HepG2 (cell line): ENCODE data around the gene ELFN1. TPM values are rescaled to one million over a fixed set of nuclear protein-coding genes. Genes with fewer than 3 reads are reported as not detected.

Experiments
- ATAC-seq: fragments of 200-7000 bp; cut with Tn5 transposase; 3 replicates; pipeline ENCODE4 v1.9.1; 2020; ENCODE audit warnings: mild to moderate bottlenecking, moderate library complexity
- BruUV-seq: library from RNA; stranded (reverse); fragments of 400-500 nt; replicated peaks from 2 replicates; lab custom pipeline; 2021; lab: Mats Ljungman, UMichigan
- CTCF ChIA-PET: fragments of 300-600 bp; formaldehyde crosslinking; extraction: SDS; loops from one replicate; lab custom pipeline; 2021; ENCODE audit warnings: low total read pairs, inconsistent platforms, low intra/inter-chr PET ratio; lab: Yijun Ruan, JAX
- POLR2A ChIA-PET: fragments of 350-600 bp; sonication (Branson Sonifier 250); formaldehyde crosslinking; loops from one replicate; lab custom pipeline; 2020; ENCODE audit warnings: antibody characterized with exemption, inconsistent platforms; lab: Yijun Ruan, JAX
- DNase-seq: peaks from one replicate; pipeline ENCODE4 v3.0.0-alpha.2; 2015; ENCODE audit warnings: low spot score
- FAIRE-seq: peaks from 3 replicates; lab custom pipeline; 2011; peaks lifted over from hg19 to GRCh38; lab: Jason Lieb, UNC
- H2AFZ ChIP-seq: one replicate; pipeline ENCODE4 v1.6.1; 2011; ENCODE audit warnings: low read length, inconsistent platforms
- H3K27ac ChIP-seq: fragments of 300-600 bp; 3 replicates; pipeline ENCODE4 v1.8.0; 2011; ENCODE audit warnings: mixed run types, mild to moderate bottlenecking, mixed read lengths, low read length, inconsistent platforms; ENCODE audit not compliant: insufficient read depth; ENCODE audit errors: extremely low read length
- H3K27me3 ChIP-seq, 2 experiments: fragments of 200-600 bp in 1 of 2; 2 replicates in 1 of 2; 3 replicates in 1 of 2; pipeline versions ENCODE4 v1.6.0 to v1.8.0; 2011; ENCODE audit warnings: low read length in 2 of 2, mild to moderate bottlenecking in 2 of 2, moderate library complexity in 2 of 2, inconsistent platforms in 1 of 2; ENCODE audit not compliant: insufficient read depth in 2 of 2, control insufficient read depth in 1 of 2
- H3K36me3 ChIP-seq, 2 experiments: fragments of 200-600 bp in 1 of 2; replicated peaks in 1 of 2; 2 replicates in 1 of 2; 3 replicates in 1 of 2; pipeline versions ENCODE4 v1.5.1 to v1.8.0; 2011; ENCODE audit warnings: low read length in 2 of 2, inconsistent platforms in 1 of 2; ENCODE audit not compliant: insufficient read depth in 2 of 2, control insufficient read depth in 1 of 2
- H3K4me1 ChIP-seq: 2 replicates; pipeline ENCODE4 v1.5.1; 2012; ENCODE audit warnings: low read length, inconsistent platforms; ENCODE audit not compliant: insufficient read depth
- H3K4me2 ChIP-seq: 2 replicates; pipeline ENCODE4 v1.6.0; 2011; ENCODE audit warnings: low read depth, low read length, inconsistent platforms
- H3K4me3 ChIP-seq, 3 experiments: fragments of 200-600 bp in 1 of 3; sonication (generic), shearing (Covaris generic) in 1 of 3; replicated peaks in 1 of 3; 2 replicates each; pipeline ENCODE4 v1.5.1; 2011 to 2016; ENCODE audit warnings: low read length in 3 of 3, inconsistent platforms in 2 of 3, low read depth in 2 of 3, mild to moderate bottlenecking in 2 of 3, control low read depth in 1 of 3, mixed read lengths in 1 of 3; ENCODE audit not compliant: insufficient read depth in 1 of 3
- H3K79me2 ChIP-seq: one replicate; pipeline ENCODE4 v1.6.1; 2011; ENCODE audit warnings: low read length, inconsistent platforms; ENCODE audit not compliant: insufficient read depth
- H3K9ac ChIP-seq: 2 replicates; pipeline ENCODE4 v1.6.0; 2011; ENCODE audit warnings: mild to moderate bottlenecking, low read depth, low read length, inconsistent platforms; ENCODE audit not compliant: insufficient read depth
- H3K9me3 ChIP-seq: 2 replicates; pipeline ENCODE4 v1.5.1; 2012; ENCODE audit warnings: mild to moderate bottlenecking, low read length
- H4K20me1 ChIP-seq: 2 replicates; pipeline ENCODE4 v1.6.0; 2011; ENCODE audit warnings: inconsistent platforms, mild to moderate bottlenecking, low read length, moderate library complexity; ENCODE audit not compliant: insufficient read depth
- ATM ChIP-seq: fragments of 450-650 bp; IDR thresholded peaks from 2 replicates; pipeline ENCODE4 v1.7.1; 2017; ENCODE audit warnings: mild to moderate bottlenecking, borderline replicate concordance
- BCL6 ChIP-seq: IDR thresholded peaks from 2 replicates; pipeline ENCODE4 v1.6.1; 2016; ENCODE audit warnings: missing genetic modification reagents, missing compliant biosample characterization
- HMG20A ChIP-seq: IDR thresholded peaks from 2 replicates; pipeline ENCODE4 v1.6.1; 2016; ENCODE audit warnings: borderline replicate concordance
- HNRNPLL ChIP-seq: fragments of 200-400 bp; formaldehyde crosslinking; IDR thresholded peaks from 2 replicates; pipeline ENCODE4 v1.6.1; 2017; ENCODE audit warnings: mild to moderate bottlenecking, low read depth, low read length; ENCODE audit not compliant: poor library complexity, severe bottlenecking
- KDM6A ChIP-seq: IDR thresholded peaks from 2 replicates; pipeline ENCODE4 v1.6.1; 2016; ENCODE audit warnings: low read depth
- MED8 ChIP-seq: sonication (generic); formaldehyde crosslinking; IDR thresholded peaks from 2 replicates; pipeline ENCODE4 v1.8.1; 2023; ENCODE audit warnings: mild to moderate bottlenecking, missing genetic modification reagents; ENCODE audit not compliant: insufficient replicate concordance
- NFKB2 ChIP-seq: sonication (generic); formaldehyde crosslinking; IDR thresholded peaks from 2 replicates; pipeline ENCODE4 v1.4.0; 2020; ENCODE audit warnings: missing genetic modification reagents, borderline replicate concordance
- RFXANK ChIP-seq: IDR thresholded peaks from 2 replicates; pipeline ENCODE4 v1.6.1; 2016
- SP2 ChIP-seq: sonication (generic); formaldehyde crosslinking; IDR thresholded peaks from 2 replicates; pipeline ENCODE4 v1.5.1; 2020; ENCODE audit warnings: mild to moderate bottlenecking, missing genetic modification reagents
- ZNF230 ChIP-seq: sonication (generic); formaldehyde crosslinking; IDR thresholded peaks from 2 replicates; pipeline ENCODE4 v1.4.0; 2020; ENCODE audit warnings: mild to moderate bottlenecking, missing genetic modification reagents
- ZNF317 ChIP-seq: sonication (generic); formaldehyde crosslinking; IDR thresholded peaks from 2 replicates; pipeline ENCODE4 v1.5.0; 2020; ENCODE audit warnings: mild to moderate bottlenecking, missing genetic modification reagents
- ZNF652 ChIP-seq: IDR thresholded peaks from 2 replicates; pipeline ENCODE4 v1.6.1; 2016; ENCODE audit warnings: low read depth, borderline replicate concordance
- WGBS: methylation state at CpG from one replicate; pipeline ENCODE4 v1.1.6; 2017; ENCODE audit warnings: low lambda C conversion rate; 5-methylcytosine and 5-hydroxymethylcytosine counted together
- in situ Hi-C: cut with HindIII; loops from 2 replicates; pipeline ENCODE4 v1.10.0; 2017; ENCODE audit warnings: low pct_unique_long_range_greater_than_20kb; ENCODE audit not compliant: extremely low pct_ligation_motif_present
- intact Hi-C: fragments of 100-400 bp; cut with micrococcal nuclease; formaldehyde crosslinking; loops from one replicate; pipeline ENCODE4 v1.10.0; 2022; ENCODE audit not compliant: unreplicated experiment
- polyA plus RNA-seq, 8 experiments: library from polyadenylated mRNA; depleted of rRNA in 3 of 8; stranded (reverse) in 7 of 8; unstranded in 1 of 8; fragments of >200 nt; fragmentation: Illumina TruSeq in 4 of 8; extraction: Trizol in 4 of 8; gene quantifications; 2 replicates each; pipeline versions ENCODE4 v1.2.1 to v1.2.3, GENCODE V29; 2011 to 2016; ENCODE audit warnings: low read depth in 4 of 8, missing spikeins in 1 of 8, mixed read lengths in 1 of 8; ENCODE audit not compliant: insufficient read depth in 1 of 8
- total RNA-seq, 5 experiments: library from RNA; depleted of rRNA; stranded (reverse); fragments of >200 nt; fragmentation: Illumina TruSeq; extraction: Trizol; gene quantifications; 2 replicates each; pipeline ENCODE4 v1.2.3, GENCODE V29; 2016; ENCODE audit warnings: low read depth in 1 of 5
- TF ChIP-seq, protein P1 (sequence below): sonication (generic); formaldehyde crosslinking; IDR thresholded peaks from 2 replicates; pipeline ENCODE4 v1.5.0; 2020; ENCODE audit warnings: missing genetic modification reagents
- TF ChIP-seq, protein P2 (sequence below): sonication (generic); formaldehyde crosslinking; IDR thresholded peaks from 2 replicates; pipeline ENCODE4 v1.4.0; 2020; ENCODE audit warnings: mild to moderate bottlenecking, missing genetic modification reagents

The ELFN1 gene
- total and polyA plus RNA-seq, 2 of the 13 experiments (the other 11 are each of a cell fraction or from before 2014, with no cell fraction given), result 0.13 to 0.18 TPM

DNA sequence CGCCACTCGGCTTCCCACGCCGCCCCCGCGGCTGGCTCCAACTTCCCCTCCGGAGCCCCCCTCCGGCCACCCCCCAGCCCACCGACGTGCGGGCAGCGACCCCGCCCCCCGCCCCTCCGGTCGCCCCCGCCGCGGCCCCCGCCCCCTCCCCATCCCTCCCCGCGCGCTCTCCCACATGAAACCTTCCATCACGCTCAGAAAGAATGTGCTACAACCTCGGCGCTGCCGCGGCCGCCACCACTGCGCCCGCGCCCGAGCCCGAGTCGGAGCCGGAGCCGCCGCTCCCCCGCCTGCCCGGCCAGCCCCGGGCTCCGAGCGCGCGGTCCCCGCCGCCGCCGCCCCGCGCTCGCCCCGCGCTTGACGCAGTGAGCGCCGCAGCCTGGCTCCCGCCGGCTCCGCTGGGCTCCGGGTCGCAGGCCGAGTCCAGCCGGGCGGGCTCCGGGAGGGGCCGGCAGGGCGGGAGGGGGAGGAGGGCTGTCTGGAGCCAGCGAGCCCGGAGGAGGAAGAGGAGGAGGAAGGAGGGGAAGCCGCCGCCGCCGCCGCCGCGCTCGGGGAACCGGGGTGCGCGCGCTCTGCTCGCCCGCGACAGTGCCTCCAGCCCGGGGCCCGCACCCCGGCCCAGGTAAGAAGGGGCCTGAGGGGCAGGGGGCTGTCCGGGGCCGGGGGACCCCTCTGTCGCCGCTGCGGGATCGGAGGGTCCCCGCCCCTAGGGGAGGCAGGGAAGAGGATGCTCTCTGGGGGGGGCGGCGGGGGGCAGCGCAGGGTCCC lies 4.3 kb upstream of the ELFN1 start:
- CTCF ChIA-PET, result interaction anchor here (3.6 kb wide), 1 partner anchor 93 kb away, joined by 32 read pairs; no protein-coding TSS in a partner anchor
- Histone ChIP-seq H3K9me3 (no peaks in the 10 kb centered on the region), H3K27ac (no peak overlapping the region), H4K20me1 (no peaks in the 10 kb centered on the region), H3K36me3 (no peaks in the 10 kb centered on the region), H3K4me2 (peak overlapping the region; percentile 32), H3K4me3 (peak overlapping the region; percentile 16 to 64 (median 40); a peak in 4 of 6 replicates), H3K27me3 (peaks cover 8 to 58% of the 10 kb centered on the region in 2 experiments; a peak in 4 of 5 replicates), H3K79me2 (no peaks in the 10 kb centered on the region), H2AFZ (no peak overlapping the region), H3K4me1 (peaks cover 22% of the 10 kb centered on the region; the same call in 1 of the 2 replicates), H3K9ac (no peak overlapping the region)
- 2% methylated on average over 61 of the region's 98 CpGs for WGBS
- intact Hi-C loops (loop anchor here (2.0 kb wide), 1 partner anchor 47 kb away; no protein-coding TSS in a partner anchor), in situ Hi-C loops (loop anchor here (5.0 kb wide), 2 partner anchors 47 to 92 kb away; no protein-coding TSS in a partner anchor)
- no TSS peak for BruUV-seq
- ATAC-seq (0 out of 3 replicates have a peak, but pooled peaks have one; percentile 3), DNase-seq (no peak), FAIRE-seq (no peak)
- POLR2A ChIA-PET, result no interaction called here
- TF ChIP-seq HMG20A (CRISPR knock-in tag) (no peak), BCL6 (peak; percentile 45; the same call in 1 of the 2 replicates), ATM (no peak), HNRNPLL (peak; percentile 36), NFKB2 (CRISPR knock-in tag) (no peak), KDM6A (CRISPR knock-in tag) (no peak), ZNF652 (no peak), RFXANK (CRISPR knock-in tag) (no peak), ZNF317 (CRISPR knock-in tag) (no peak), MED8 (no peak), SP2 (CRISPR knock-in tag) (no peak), ZNF230 (CRISPR knock-in tag) (no peak)
- TF ChIP-seq, protein P1, sequence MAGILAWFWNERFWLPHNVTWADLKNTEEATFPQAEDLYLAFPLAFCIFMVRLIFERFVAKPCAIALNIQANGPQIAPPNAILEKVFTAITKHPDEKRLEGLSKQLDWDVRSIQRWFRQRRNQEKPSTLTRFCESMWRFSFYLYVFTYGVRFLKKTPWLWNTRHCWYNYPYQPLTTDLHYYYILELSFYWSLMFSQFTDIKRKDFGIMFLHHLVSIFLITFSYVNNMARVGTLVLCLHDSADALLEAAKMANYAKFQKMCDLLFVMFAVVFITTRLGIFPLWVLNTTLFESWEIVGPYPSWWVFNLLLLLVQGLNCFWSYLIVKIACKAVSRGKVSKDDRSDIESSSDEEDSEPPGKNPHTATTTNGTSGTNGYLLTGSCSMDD, result no peak
- TF ChIP-seq, protein P2, sequence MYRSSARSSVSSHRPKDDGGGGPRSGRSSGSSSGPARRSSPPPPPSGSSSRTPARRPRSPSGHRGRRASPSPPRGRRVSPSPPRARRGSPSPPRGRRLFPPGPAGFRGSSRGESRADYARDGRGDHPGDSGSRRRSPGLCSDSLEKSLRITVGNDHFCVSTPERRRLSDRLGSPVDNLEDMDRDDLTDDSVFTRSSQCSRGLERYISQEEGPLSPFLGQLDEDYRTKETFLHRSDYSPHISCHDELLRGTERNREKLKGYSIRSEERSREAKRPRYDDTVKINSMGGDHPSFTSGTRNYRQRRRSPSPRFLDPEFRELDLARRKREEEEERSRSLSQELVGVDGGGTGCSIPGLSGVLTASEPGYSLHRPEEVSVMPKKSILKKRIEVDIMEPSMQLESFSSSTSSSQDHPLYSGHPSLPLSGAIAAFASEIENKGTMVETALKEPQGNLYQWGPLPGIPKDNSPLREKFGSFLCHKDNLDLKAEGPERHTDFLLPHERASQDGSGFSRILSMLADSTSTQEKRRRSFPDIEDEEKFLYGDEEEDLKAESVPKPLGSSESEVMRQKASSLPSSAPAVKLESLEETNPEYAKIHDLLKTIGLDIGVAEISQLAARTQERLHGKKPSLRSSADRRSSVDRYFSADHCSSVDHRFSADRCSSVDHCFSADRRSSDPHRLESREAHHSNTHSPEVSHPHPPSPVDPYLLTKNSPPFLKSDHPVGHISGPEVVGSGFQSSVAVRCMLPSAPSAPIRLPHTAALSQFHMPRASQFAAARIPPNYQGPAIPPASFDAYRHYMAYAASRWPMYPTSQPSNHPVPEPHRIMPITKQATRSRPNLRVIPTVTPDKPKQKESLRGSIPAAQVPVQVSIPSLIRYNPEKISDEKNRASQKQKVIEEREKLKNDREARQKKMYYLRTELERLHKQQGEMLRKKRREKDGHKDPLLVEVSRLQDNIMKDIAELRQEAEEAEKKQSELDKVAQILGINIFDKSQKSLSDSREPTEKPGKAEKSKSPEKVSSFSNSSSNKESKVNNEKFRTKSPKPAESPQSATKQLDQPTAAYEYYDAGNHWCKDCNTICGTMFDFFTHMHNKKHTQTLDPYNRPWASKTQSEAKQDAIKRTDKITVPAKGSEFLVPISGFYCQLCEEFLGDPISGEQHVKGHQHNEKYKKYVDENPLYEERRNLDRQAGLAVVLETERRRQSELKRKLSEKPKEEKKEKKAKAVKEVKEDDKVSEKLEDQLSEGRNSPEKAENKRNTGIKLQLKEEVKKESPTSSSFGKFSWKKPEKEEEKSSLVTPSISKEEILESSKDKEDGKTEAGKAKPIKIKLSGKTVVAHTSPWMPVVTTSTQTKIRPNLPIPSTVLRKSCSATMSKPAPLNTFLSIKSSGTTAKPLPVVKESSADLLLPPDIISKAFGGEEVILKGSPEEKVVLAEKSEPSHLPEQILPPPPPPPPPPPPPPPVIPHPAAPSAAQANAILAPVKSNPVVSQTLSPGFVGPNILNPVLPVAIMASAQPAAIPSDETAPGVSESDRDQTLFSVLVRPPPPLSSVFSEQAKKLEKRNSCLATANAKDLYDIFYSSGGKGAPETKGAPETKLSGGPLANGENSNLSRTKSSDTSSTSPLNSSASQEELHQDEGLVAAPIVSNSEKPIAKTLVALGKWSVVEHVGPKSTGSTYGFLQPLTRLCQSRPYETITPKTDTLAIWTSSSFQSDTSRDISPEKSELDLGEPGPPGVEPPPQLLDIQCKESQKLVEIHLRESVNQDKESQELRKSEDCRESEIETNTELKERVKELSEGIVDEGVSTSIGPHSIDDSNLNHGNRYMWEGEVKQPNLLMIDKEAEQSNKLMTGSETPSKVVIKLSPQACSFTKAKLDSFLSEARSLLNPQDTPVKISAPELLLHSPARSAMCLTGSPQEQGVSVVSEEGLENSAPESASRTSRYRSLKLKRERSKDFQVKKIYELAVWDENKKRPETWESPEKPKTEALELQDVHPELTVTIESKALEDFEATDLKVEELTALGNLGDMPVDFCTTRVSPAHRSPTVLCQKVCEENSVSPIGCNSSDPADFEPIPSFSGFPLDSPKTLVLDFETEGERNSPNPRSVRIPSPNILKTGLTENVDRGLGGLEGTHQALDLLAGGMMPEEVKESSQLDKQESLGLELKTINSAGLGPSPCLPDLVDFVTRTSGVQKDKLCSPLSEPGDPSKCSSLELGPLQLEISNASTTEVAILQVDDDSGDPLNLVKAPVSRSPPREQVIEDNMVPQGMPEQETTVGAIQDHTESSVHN (CRISPR knock-in tag), result no peak
